ENCODE measurements around the gene FANCD2.
"Not testable (repeated sequence)": the region's sequence is repeated elsewhere in the genome, so short reads cannot be mapped to it uniquely, and the experiment has no call there.

The FANCD2 gene

DNA sequence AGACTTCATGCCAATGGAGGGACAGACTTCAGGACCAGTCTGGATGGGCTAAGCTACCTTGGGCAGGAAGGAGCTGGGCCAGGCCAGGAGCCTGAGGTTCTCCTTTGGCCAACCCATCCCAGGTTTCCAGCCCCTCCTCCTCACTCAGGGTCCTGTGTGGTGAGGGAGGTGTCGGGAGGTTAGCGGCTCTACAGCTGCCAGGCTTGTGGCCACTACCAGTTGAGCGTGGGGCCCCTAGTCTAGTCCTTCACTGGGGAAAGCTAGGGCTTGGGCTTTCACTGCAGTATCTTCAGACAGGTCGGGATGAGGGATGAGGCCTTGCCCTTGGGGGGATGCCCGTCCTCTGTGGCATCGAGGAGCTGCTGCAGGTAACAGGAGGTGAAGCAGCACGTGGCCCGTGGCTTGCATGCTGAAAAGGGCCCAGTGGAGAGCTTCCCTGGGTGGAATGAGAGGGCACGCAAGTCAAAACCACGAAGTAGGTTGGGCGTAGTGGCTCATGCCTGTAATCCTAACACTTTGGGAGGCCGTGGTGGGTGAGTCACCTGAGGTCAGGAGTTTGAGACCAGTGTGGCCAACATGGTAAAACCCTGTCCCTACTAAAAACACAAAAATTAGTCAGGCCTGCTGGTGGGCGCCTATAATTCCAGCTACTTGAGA, 8.5 kb upstream of the FANCD2 start:
- DNase-seq = no peak

DNA sequence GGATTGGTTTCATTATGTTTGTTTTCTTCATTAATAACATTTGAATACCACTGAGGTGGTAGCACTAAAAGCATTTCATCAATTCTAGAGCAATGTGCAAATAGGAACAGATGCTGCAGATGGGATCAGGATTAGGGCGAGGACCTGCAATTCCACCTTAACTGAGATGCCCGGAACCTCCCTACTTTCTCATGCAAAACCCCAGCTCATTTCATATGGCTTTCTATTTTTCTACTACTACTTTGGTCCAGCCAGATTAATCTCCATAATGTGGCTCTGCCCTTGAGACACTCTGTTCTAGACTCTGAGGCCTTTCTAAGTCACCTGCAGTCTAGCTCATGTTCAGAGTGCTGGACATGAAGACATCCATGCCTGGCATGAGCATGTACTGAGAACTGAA, 7.4 kb upstream of the FANCD2 start:
- DNase-seq = not testable (repeated sequence)

DNA sequence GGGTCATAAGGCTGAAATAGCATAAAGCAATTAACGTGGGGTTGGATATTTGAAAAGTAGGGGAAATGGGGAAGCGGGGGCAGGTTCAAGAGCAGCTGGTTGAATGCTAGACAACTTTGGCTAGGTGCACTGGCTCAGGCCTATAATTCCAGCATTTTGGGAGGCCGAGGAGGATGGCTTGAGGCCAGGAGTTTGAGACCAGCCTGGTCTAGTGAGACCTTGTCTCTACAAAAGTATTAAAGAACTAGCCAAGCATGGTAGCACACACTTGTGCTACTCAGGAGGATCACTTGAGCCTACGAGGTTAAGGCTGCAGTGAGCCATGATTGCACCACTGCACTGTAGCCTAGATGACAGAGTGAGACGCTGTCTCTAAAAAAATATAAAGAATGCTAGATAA, 6.9 kb upstream of the FANCD2 start:
- DNase-seq = no peak

DNA sequence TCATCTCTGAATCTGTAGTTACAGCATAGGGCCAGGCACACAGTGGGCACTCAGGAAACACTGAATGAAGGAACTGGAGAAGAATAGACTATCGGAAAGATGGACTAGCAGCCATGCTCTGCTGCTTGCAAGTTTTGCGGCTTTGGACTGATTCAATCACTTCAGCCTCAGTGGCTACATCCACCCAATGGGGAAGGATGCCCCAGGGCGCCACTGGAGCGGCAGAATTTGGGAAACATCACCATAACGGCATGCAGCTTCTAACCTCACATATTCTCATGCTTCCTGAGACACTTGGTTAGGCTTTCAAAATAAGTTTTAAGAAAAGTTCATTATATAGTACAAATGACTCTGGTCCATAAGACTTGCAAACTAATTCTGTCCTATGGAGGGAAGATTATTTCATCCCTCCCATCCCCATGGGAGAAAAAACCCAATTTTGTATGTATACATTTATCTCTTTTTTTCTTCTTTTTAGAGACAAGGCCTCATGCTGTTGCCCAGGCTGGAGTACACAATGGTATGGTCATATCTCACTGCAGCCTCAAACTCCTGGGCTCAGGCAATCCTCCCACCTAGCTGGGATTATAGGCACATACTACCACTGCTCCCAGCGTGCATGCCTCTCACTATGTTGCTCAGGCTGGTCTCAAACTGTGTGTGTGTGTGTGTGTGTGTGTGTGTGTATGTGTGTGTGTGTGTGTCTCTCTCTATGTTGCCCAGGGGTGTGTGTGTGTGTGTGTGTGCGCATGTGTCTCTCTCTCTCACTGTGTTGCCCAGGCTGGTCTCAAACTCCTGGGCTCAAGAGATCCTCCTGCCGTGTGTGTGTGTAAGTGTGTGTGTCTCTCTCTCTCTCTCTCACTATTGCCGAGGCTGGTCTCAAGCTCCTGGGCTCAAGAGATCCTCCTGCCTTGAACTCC, 4.1 kb upstream of the FANCD2 start:
- DNase-seq = no peak

DNA sequence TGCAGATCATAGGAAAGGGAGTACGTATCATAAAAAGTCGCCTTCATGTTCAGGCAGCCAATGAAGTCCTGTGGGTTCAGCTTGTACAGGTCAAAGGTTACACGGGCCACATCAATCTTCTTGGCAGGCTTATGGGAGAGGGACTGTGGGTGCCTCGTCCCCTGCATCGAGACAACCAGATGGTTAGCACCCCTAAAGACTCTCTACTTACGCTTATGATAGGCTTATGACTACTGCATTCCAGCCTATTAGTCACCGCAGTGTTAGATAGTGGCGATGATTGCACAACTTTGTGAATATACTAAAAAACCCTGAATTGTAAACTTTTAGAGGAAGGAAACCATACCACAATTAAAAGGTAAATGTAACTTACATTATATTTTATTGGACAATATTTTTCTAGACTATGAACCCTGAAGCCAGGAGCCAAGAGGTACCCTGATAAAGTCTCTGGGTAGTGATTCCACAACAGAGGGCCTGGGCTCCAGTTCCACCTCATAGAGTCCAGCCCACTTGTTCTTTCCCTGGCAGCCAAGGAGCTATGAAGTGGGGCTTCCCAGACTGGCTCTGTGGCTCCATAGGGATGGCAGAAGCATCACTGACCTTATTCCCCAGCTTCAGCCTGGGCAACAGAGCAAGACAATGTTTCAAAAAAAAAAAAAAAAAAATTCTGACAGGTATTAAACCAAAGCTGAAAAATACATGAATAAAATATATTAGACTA, 2.5 kb upstream of the FANCD2 start:
- no peak for DNase-seq

- no peak for DNase-seq
Observed at GRCh38 chr3:10025205-10026083, 793 bp upstream of the FANCD2 start.

GRCh38 chr3:10041034-10041433, 14.8 kb downstream of the FANCD2 start:
- DNase-seq = no peak

- no peak for DNase-seq
Observed at GRCh38 chr3:10047876-10048275, 21.6 kb downstream of the FANCD2 start.

- DNase-seq = not testable (repeated sequence)
Observed at GRCh38 chr3:10053054-10053453, 26.8 kb downstream of the FANCD2 start.

GRCh38 chr3:10055097-10055496, 28.9 kb downstream of the FANCD2 start:
- DNase-seq = no peak

GRCh38 chr3:10070077-10070476, 43.8 kb downstream of the FANCD2 start:
- DNase-seq = not testable (repeated sequence)

- DNase-seq = no peak
Observed at GRCh38 chr3:10074666-10075065, 48.4 kb downstream of the FANCD2 start.

DNA sequence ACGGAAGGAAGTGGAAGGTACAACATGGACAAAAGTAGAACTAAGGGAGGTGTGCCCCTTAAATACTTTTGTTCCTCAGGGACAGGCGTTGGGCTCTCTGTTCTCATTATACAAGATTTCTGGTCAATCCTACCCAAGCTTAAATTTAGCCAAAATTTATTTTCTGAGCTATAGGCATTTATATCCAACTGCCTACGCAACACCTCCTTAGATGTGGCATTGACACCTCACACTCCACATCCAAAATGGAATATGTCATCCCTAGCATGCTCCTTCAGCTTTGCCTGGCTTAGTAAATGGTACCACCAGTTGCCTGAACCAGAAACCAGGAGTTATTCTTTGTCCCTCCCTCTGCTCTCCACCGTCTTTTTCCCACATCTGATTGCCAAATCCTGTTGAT, 55.6 kb downstream of the FANCD2 start:
- no peak for DNase-seq

- no peak for DNase-seq
Observed at GRCh38 chr3:10085738-10086137, 59.5 kb downstream of the FANCD2 start.

DNA sequence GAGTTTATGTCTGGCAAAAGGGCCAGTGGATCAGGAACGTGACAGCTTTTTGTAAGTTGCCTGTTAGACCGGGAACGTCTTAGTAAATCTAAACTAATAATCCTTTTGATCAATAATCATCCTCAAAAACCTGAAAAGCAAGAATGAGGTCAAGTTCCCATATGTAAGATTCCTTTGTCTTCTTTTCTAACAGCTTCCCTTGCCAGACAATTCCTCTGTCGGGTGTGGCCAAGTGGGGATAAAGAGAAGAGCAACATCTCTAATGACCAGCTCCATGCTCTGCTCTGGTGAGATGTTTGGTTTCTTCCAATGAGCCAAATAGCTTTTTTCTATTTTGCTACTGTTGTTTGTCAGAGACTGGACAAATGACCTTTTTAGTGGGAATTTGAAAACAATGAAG, 62.0 kb downstream of the FANCD2 start:
- DNase-seq = no peak

DNA sequence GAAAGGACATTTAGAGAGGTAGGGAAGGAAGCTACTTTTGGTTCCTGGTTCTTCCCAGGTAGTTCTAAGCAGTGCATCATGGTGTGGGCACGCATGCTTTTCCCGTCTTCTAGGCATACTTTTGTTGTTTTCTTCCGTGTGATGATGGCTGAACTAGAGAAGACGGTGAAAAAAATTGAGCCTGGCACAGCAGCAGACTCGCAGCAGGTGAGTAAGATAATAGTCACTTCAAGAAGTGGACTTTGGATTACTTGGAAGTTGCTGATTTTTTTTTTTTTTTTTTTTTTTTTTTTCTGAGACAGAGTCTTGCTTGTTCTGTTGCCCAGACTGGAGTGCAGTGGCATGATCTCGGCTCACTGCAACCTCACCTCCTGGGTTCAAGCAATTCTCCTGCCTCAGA, 63.9 kb downstream of the FANCD2 start:
- no peak for DNase-seq

DNA sequence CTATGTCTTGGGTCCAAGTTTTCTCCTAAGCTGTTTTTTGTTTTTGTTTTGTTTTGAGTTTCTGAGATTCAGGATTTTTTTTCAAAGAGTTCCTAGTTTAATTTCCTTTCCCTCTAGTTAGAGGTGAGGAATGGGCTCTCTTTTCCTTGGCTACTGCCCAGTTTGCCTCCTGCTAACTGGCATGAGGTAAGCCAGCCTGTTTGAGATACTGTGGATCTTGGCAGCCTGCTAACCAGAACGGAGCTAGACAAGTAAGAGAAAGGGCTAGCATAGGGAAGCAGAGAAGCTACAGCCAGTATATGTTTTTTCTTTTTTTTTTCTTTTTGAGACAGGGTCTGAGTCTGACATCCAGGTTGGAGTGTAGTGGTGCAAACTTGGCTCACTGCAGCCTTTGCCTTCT, 64.5 kb downstream of the FANCD2 start:
- not testable (repeated sequence) for DNase-seq

GRCh38 chr3:10091387-10091786, 65.2 kb downstream of the FANCD2 start:
- not testable (repeated sequence) for DNase-seq

DNA sequence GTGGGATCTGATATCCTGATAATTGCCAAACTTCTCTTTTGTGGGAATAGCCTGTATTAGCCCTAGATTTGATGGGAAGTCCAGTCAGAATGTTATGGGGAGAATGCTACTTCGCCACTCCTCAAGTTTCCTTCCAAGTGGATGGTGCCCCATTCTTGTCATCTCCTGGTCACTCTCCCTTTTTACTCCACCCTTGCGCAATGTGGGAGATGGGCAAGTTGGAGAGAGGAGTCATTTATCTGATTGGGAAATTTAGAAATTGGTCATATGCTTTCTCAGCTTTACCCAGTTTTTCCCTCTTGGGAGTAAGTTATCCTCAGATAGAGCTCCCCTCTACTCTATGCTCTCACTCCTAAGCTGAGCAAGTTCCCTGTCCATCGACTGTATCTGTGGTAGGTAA, 67.4 kb downstream of the FANCD2 start:
- DNase-seq = no peak

- no peak for DNase-seq
Observed at GRCh38 chr3:10099041-10099440, 72.8 kb downstream of the FANCD2 start.

GRCh38 chr3:10106919-10107318, 80.7 kb downstream of the FANCD2 start:
- DNase-seq = no peak

GRCh38 chr3:10108091-10108490, 81.9 kb downstream of the FANCD2 start, which contains the start of gene FANCD2OS:
TSS of gene FANCD2OS (minus strand) at chr3:10108255. CDS start at chr3:10104774, 3,481 bp downstream.
- no peak for DNase-seq
